HCT116 (cell line): ENCODE data around the gene KIAA1614.

Experiments
- CBX3 ChIP-seq: IDR thresholded peaks from 2 replicates; pipeline ENCODE4 v1.6.1; 2012; ENCODE audit warnings: low read depth
- EZH2 ChIP-seq: fragments of 200-600 bp; sonication (generic); IDR thresholded peaks from 2 replicates; pipeline ENCODE4 v1.6.1; 2017; ENCODE audit warnings: antibody characterized with exemption, mixed run types
- POLR2A ChIP-seq: IDR thresholded peaks from 2 replicates; pipeline ENCODE4 v1.7.0; 2011; ENCODE audit warnings: borderline replicate concordance; ENCODE audit not compliant: insufficient read depth, insufficient read length; ENCODE audit errors: extremely low read depth
- RAD21 ChIP-seq: IDR thresholded peaks from 2 replicates; pipeline ENCODE4 v1.6.1; 2012; ENCODE audit warnings: low read depth, mild to moderate bottlenecking
- YY1 ChIP-seq: IDR thresholded peaks from 2 replicates; pipeline ENCODE4 v1.6.1; 2011; ENCODE audit warnings: low read length, low read depth, moderate library complexity, mild to moderate bottlenecking; ENCODE audit not compliant: insufficient replicate concordance; ENCODE audit errors: extremely low read depth
- TF ChIP-seq, protein P1 (sequence below), 3 experiments: fragments of 200-600 bp in 1 of 3; sonication (generic) in 1 of 3; IDR thresholded peaks in 2 of 3; conservative IDR thresholded peaks in 1 of 3; 2 replicates each; pipeline ENCODE4 v1.5.1; 2012 to 2017; ENCODE audit warnings: low read depth in 2 of 3, low read length in 2 of 3, antibody characterized with exemption in 1 of 3, borderline replicate concordance in 1 of 3, control low read depth in 1 of 3, mild to moderate bottlenecking in 1 of 3, mixed read lengths in 1 of 3, mixed run types in 1 of 3, moderate library complexity in 1 of 3; ENCODE audit not compliant: insufficient read depth in 1 of 3
- TF ChIP-seq, protein P2 (sequence below): IDR thresholded peaks from 2 replicates; pipeline ENCODE4 v1.6.1; 2012; ENCODE audit warnings: low read depth

DNA sequence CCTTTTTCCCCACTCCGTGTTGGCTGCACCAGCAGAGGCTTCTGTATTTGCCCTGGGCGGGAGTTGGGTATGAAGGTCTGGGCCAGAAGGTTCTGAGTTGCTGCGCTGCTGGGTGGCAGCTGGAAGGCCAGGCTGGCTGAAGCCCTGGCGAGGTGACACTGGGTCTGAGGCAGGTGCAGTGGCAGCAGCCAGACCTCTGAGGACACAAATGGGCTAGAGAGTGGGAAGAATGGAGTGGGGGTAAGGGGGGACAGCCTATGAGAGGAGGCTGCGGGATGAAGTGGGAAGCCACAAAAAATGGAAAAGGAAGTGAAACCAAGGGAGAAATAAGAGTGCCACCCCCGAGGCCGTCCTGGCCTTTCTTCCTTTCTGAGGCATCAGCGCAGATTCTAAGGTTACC lies 56.7 kb downstream of the KIAA1614 start:
- TF ChIP-seq, protein P1, sequence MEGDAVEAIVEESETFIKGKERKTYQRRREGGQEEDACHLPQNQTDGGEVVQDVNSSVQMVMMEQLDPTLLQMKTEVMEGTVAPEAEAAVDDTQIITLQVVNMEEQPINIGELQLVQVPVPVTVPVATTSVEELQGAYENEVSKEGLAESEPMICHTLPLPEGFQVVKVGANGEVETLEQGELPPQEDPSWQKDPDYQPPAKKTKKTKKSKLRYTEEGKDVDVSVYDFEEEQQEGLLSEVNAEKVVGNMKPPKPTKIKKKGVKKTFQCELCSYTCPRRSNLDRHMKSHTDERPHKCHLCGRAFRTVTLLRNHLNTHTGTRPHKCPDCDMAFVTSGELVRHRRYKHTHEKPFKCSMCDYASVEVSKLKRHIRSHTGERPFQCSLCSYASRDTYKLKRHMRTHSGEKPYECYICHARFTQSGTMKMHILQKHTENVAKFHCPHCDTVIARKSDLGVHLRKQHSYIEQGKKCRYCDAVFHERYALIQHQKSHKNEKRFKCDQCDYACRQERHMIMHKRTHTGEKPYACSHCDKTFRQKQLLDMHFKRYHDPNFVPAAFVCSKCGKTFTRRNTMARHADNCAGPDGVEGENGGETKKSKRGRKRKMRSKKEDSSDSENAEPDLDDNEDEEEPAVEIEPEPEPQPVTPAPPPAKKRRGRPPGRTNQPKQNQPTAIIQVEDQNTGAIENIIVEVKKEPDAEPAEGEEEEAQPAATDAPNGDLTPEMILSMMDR (IDR thresholded peaks at IDR 0.05 in 2 of 3, conservative IDR thresholded peaks at IDR 0.05 in 1 of 3; ENCODE audit: borderline replicate concordance in 1 of 3, insufficient read depth in 1 of 3, low read depth in 2 of 3, low read length in 2 of 3): no peak
- TF ChIP-seq RAD21: no peak
- no peak for TF ChIP-seq CBX3
- no peak for TF ChIP-seq EZH2
- TF ChIP-seq, protein P2, sequence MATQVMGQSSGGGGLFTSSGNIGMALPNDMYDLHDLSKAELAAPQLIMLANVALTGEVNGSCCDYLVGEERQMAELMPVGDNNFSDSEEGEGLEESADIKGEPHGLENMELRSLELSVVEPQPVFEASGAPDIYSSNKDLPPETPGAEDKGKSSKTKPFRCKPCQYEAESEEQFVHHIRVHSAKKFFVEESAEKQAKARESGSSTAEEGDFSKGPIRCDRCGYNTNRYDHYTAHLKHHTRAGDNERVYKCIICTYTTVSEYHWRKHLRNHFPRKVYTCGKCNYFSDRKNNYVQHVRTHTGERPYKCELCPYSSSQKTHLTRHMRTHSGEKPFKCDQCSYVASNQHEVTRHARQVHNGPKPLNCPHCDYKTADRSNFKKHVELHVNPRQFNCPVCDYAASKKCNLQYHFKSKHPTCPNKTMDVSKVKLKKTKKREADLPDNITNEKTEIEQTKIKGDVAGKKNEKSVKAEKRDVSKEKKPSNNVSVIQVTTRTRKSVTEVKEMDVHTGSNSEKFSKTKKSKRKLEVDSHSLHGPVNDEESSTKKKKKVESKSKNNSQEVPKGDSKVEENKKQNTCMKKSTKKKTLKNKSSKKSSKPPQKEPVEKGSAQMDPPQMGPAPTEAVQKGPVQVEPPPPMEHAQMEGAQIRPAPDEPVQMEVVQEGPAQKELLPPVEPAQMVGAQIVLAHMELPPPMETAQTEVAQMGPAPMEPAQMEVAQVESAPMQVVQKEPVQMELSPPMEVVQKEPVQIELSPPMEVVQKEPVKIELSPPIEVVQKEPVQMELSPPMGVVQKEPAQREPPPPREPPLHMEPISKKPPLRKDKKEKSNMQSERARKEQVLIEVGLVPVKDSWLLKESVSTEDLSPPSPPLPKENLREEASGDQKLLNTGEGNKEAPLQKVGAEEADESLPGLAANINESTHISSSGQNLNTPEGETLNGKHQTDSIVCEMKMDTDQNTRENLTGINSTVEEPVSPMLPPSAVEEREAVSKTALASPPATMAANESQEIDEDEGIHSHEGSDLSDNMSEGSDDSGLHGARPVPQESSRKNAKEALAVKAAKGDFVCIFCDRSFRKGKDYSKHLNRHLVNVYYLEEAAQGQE: no peak
- no peak for TF ChIP-seq POLR2A
- TF ChIP-seq YY1: no peak
